NT2/D1 (cell line): ENCODE measurements around the gene UBAP1.

Experiments used
- SUZ12 ChIP-seq: IDR thresholded peaks from 2 replicates; pipeline ENCODE4 v1.6.1; 2011; ENCODE audit not compliant: insufficient read length, insufficient read depth; ENCODE audit errors: extremely low read depth
- YY1 ChIP-seq: IDR thresholded peaks from 2 replicates; pipeline ENCODE4 v1.6.1; 2011; ENCODE audit not compliant: insufficient read length, insufficient read depth
- ZNF274 ChIP-seq: IDR thresholded peaks from 2 replicates; pipeline ENCODE4 v1.6.1; 2011; ENCODE audit warnings: mild to moderate bottlenecking, low read depth, low read length

GRCh38 chr9:34200092-34200491, 21.2 kb downstream of the UBAP1 start:
- TF ChIP-seq YY1 (no peak), SUZ12 (no peak), ZNF274 (no peak)
